K562 (cell line): ENCODE data around the gene EIF4E. TPM values are rescaled to one million over a fixed set of nuclear protein-coding genes. Genes with fewer than 3 reads are reported as not detected.

Experiments
- ATAC-seq: fragments of 200-7000 bp; cut with Tn5 transposase; 3 replicates; pipeline ENCODE4 v1.9.1; 2020; ENCODE audit warnings: moderate library complexity
- BruUV-seq: library from RNA; stranded (reverse); fragments of 400-500 nt; replicated peaks from 2 replicates; lab custom pipeline; 2021; lab: Mats Ljungman, UMichigan
- CTCF ChIA-PET: fragments of 300-600 bp; formaldehyde crosslinking; extraction: SDS; loops from one replicate; lab custom pipeline; 2021; ENCODE audit warnings: low intra/inter-chr PET ratio; lab: Yijun Ruan, JAX
- POLR2A ChIA-PET: fragments of 300-600, 350-650 bp; sonication (Branson Sonifier 250); formaldehyde crosslinking; extraction: SDS; loops from one replicate; lab custom pipeline; 2021; ENCODE audit warnings: antibody characterized with exemption, inconsistent platforms; lab: Yijun Ruan, JAX
- DNase-seq, 4 experiments: peaks; one replicate each; pipeline versions ENCODE4 v3.0.0 to v3.0.0-alpha.2; 2011 to 2018; ENCODE audit warnings: low spot score in 3 of 4, mixed read lengths in 3 of 4; ENCODE audit errors: extremely low read depth in 1 of 4
- FAIRE-seq: peaks from 2 replicates; lab custom pipeline; 2011; peaks lifted over from hg19 to GRCh38; lab: Jason Lieb, UNC
- H2AFZ ChIP-seq: 2 replicates; pipeline ENCODE4 v1.6.0; 2011; ENCODE audit warnings: low read depth, low read length, control low read depth, inconsistent platforms
- H3K27ac ChIP-seq: fragments of 200-600 bp; 3 replicates; pipeline ENCODE4 v1.8.0; 2011; ENCODE audit warnings: low read depth, mild to moderate bottlenecking, control low read depth, inconsistent platforms, low read length, moderate library complexity, mixed read lengths; ENCODE audit errors: extremely low read depth
- H3K27me3 ChIP-seq, 2 experiments: fragments of 300-600 bp in 1 of 2; 2 replicates in 1 of 2; 3 replicates in 1 of 2; pipeline versions ENCODE4 v1.6.0 to v1.8.0; 2011; ENCODE audit warnings: inconsistent platforms in 2 of 2, low read length in 2 of 2, mild to moderate bottlenecking in 1 of 2, mixed read lengths in 1 of 2, moderate library complexity in 1 of 2; ENCODE audit not compliant: control insufficient read depth in 2 of 2, insufficient read depth in 2 of 2
- H3K36me3 ChIP-seq: fragments of 300-600 bp; 3 replicates; pipeline ENCODE4 v1.8.0; 2011; ENCODE audit warnings: mild to moderate bottlenecking, low read length, inconsistent platforms; ENCODE audit not compliant: control insufficient read depth, insufficient read depth
- H3K4me1 ChIP-seq, 2 experiments: fragments of 200-600 bp in 1 of 2; replicated peaks in 1 of 2; 2 replicates in 1 of 2; 3 replicates in 1 of 2; pipeline versions ENCODE4 v1.5.1 to v1.8.0; 2011; ENCODE audit warnings: inconsistent platforms in 2 of 2, low read length in 2 of 2, mild to moderate bottlenecking in 1 of 2, mixed read lengths in 1 of 2, moderate library complexity in 1 of 2; ENCODE audit not compliant: control insufficient read depth in 2 of 2, insufficient read depth in 2 of 2
- H3K4me2 ChIP-seq: 2 replicates; pipeline ENCODE4 v1.6.1; 2011; ENCODE audit warnings: low read length, control low read depth, inconsistent platforms, mixed read lengths; ENCODE audit not compliant: insufficient read depth
- H3K4me3 ChIP-seq: fragments of 200-600 bp; sonication (generic), shearing (Covaris generic); 2 replicates; pipeline ENCODE4 v1.5.1; 2016; ENCODE audit warnings: control low read depth, inconsistent platforms
- H3K79me2 ChIP-seq: fragments of 200-600 bp; 3 replicates; pipeline ENCODE4 v1.8.0; 2011; ENCODE audit warnings: low read length, inconsistent platforms; ENCODE audit not compliant: control insufficient read depth, insufficient read depth
- H3K9ac ChIP-seq, 2 experiments: 2 replicates each; pipeline versions ENCODE4 v1.6.0 to v1.6.1; 2011; ENCODE audit warnings: low read depth in 2 of 2, low read length in 2 of 2, control low read depth in 1 of 2, inconsistent platforms in 1 of 2, mild to moderate bottlenecking in 1 of 2, mixed read lengths in 1 of 2; ENCODE audit not compliant: insufficient read depth in 1 of 2
- H3K9me1 ChIP-seq: one replicate; pipeline ENCODE4 v1.6.0; 2011; ENCODE audit warnings: inconsistent platforms, mild to moderate bottlenecking, low read length, moderate library complexity; ENCODE audit not compliant: control insufficient read depth, insufficient read depth
- H3K9me3 ChIP-seq: replicated peaks from 2 replicates; pipeline ENCODE4 v1.5.1; 2011; ENCODE audit warnings: low read depth, low read length, inconsistent platforms; ENCODE audit not compliant: control insufficient read depth, insufficient read depth
- H4K20me1 ChIP-seq: replicated peaks from 2 replicates; pipeline ENCODE4 v1.6.1; 2011; ENCODE audit warnings: low read length, inconsistent platforms, mixed read lengths; ENCODE audit not compliant: control insufficient read depth, insufficient read depth
- ARID1B ChIP-seq: fragments of 450-650 bp; IDR thresholded peaks from 2 replicates; pipeline ENCODE4 v1.6.1; 2016; ENCODE audit warnings: antibody characterized with exemption, mild to moderate bottlenecking, inconsistent platforms
- EGR1 ChIP-seq: fragments of 450-650 bp; conservative IDR thresholded peaks from 2 replicates; pipeline ENCODE4 v1.6.1; 2017; ENCODE audit warnings: mild to moderate bottlenecking
- GTF2B ChIP-seq: IDR thresholded peaks from 2 replicates; pipeline ENCODE4 v1.6.1; 2011; ENCODE audit not compliant: insufficient read length; ENCODE audit errors: extremely low read depth
- HNRNPL ChIP-seq: fragments of 200-400 bp; formaldehyde crosslinking; IDR thresholded peaks from 2 replicates; pipeline ENCODE4 v1.6.1; 2017; ENCODE audit warnings: low read depth, mild to moderate bottlenecking, low read length
- IRF9 ChIP-seq: fragments of 450-650 bp; IDR thresholded peaks from 2 replicates; pipeline ENCODE4 v1.6.1; 2016; ENCODE audit warnings: missing biosample characterization, missing genetic modification characterization
- MXI1 ChIP-seq: IDR thresholded peaks from 2 replicates; pipeline ENCODE4 v1.6.1; 2011; ENCODE audit warnings: low read depth, mild to moderate bottlenecking, improper control_type of control experiment, low read length
- NCOR1 ChIP-seq: fragments of 450-650 bp; IDR thresholded peaks from 2 replicates; pipeline ENCODE4 v1.6.1; 2016; ENCODE audit warnings: mild to moderate bottlenecking, moderate library complexity
- RERE ChIP-seq: sonication (generic); formaldehyde crosslinking; IDR thresholded peaks from 2 replicates; pipeline ENCODE4 v1.8.0; 2023; ENCODE audit warnings: missing genetic modification reagents, mild to moderate bottlenecking, borderline replicate concordance
- RHOXF2B ChIP-seq: fragments of 250-450 bp; sonication (Bioruptor Pico); conservative IDR thresholded peaks from 2 replicates; pipeline ENCODE4 v1.5.1; 2021
- UBTF ChIP-seq, 2 experiments: IDR thresholded peaks; 2 replicates each; pipeline ENCODE4 v1.6.1; 2012; ENCODE audit warnings: improper control_type of control experiment in 2 of 2, low read depth in 2 of 2, low read length in 2 of 2, borderline replicate concordance in 1 of 2
- ZBED1 ChIP-seq: IDR thresholded peaks from 2 replicates; pipeline ENCODE4 v1.6.1; 2014
- ZEB2 ChIP-seq: fragments of 450-650 bp; IDR thresholded peaks from 2 replicates; pipeline ENCODE4 v1.6.1; 2016
- ZNF586 ChIP-seq: fragments of 450-650 bp; formaldehyde crosslinking; conservative IDR thresholded peaks from 2 replicates; pipeline ENCODE4 v1.4.0; 2020; ENCODE audit warnings: mild to moderate bottlenecking, moderate library complexity
- WGBS: fragments of 100-300 bp; shearing (Covaris generic); methylation state at CpG from one replicate; pipeline ENCODE4 v1.1.6; 2016; ENCODE audit warnings: low coverage, mixed read lengths; ENCODE audit not compliant: insufficient coverage; ENCODE audit errors: missing lambda C conversion rate; 5-methylcytosine and 5-hydroxymethylcytosine counted together
- in situ Hi-C: fragments of 300-500 bp; cut with MboI; formaldehyde crosslinking; loops from 4 replicates; pipeline ENCODE4 v1.15.0; 2018; ENCODE audit warnings: inconsistent platforms, mixed read lengths
- intact Hi-C: fragments of 100-400 bp; cut with micrococcal nuclease; formaldehyde crosslinking; loops from 2 replicates; pipeline ENCODE4 v1.14.2; 2022
- polyA plus RNA-seq, 8 experiments: library from polyadenylated mRNA; depleted of rRNA in 4 of 8; stranded (reverse) in 5 of 8; unstranded in 3 of 8; fragments of >200 nt; fragmentation: Nextera tagmentation in 2 of 8; fragmentation: Illumina TruSeq in 1 of 8; extraction: Ambion mirVana in 2 of 8; extraction: Trizol in 1 of 8; gene quantifications; 2 replicates each; pipeline versions ENCODE4 v1.2.1 to v1.2.3, GENCODE V29; 2011 to 2014; ENCODE audit warnings: inconsistent platforms in 1 of 8, missing spikeins in 1 of 8
- total RNA-seq, 7 experiments: library from RNA; depleted of rRNA in 6 of 7; stranded (reverse); fragments of >200 nt in 6 of 7; fragmentation: Illumina TruSeq in 2 of 7; extraction: Trizol in 2 of 7; gene quantifications; 2 replicates each; pipeline versions ENCODE4 v1.2.1 to v1.2.3, GENCODE V29; 2011 to 2021; ENCODE audit warnings: low replicate concordance in 1 of 7

The EIF4E gene
- total and polyA plus RNA-seq, 9 of the 15 experiments (the other 6 are each of a cell fraction or from before 2014, with no cell fraction given), result 164 to 489 (median 179) TPM

GRCh38 chr4:98946359-98946758, 17.4 kb upstream of the EIF4E start:
- ATAC-seq (no peak), FAIRE-seq (no peak), DNase-seq (no peak)
- Histone ChIP-seq H3K4me1 (no peaks in the 10 kb centered on the region; a peak in 1 of 5 replicates), H3K9me1 (no peaks in the 10 kb centered on the region), H2AFZ (no peak overlapping the region; the same call in 1 of the 2 replicates), H3K27ac (no peak overlapping the region), H3K9ac (no peak overlapping the region), H3K36me3 (no peaks in the 10 kb centered on the region), H3K4me3 (no peak overlapping the region), H4K20me1 (no peaks in the 10 kb centered on the region), H3K27me3 (no peaks in the 10 kb centered on the region), H3K9me3 (no peaks in the 10 kb centered on the region), H3K4me2 (no peak overlapping the region), H3K79me2 (no peaks in the 10 kb centered on the region)
- BruUV-seq, result no TSS peak
- WGBS, result 29% methylated on average over 1 of the region's 1 CpG
- ChIA-PET POLR2A (interaction anchor here (1.0 kb wide), 1 partner anchor 16 kb away, joined by 3 read pairs; no protein-coding TSS in a partner anchor), CTCF (no interaction called here)
- in situ Hi-C loops, result no loop called here
- intact Hi-C loops, result no loop called here
- no peak for TF ChIP-seq HNRNPL
- no peak for TF ChIP-seq MXI1
- no peak for TF ChIP-seq ZBED1
- TF ChIP-seq EGR1, result no peak
- no peak for TF ChIP-seq ZEB2
- TF ChIP-seq IRF9 (tag), result no peak
- TF ChIP-seq RERE (CRISPR knock-in tag), result no peak
- no peak for TF ChIP-seq GTF2B
- no peak for TF ChIP-seq NCOR1
- TF ChIP-seq ARID1B, result no peak
- TF ChIP-seq UBTF (IDR thresholded peaks at IDR 0.05; ENCODE audit: borderline replicate concordance in 1 of 2, low read depth in 2 of 2, low read length in 2 of 2), result no peak
- no peak for TF ChIP-seq RHOXF2B (CRISPR knock-in tag)
- no peak for TF ChIP-seq ZNF586 (CRISPR knock-in tag)
